ENCODE data around the gene COL4A5. TPM values are rescaled to one million over a fixed set of nuclear protein-coding genes. Genes with fewer than 3 reads are reported as not detected.
A peak's percentile ranks its signal among the peaks of the same experiment; 100 is the strongest.

The COL4A5 gene
- total and polyA plus RNA-seq, 8 donors, result 5.5 to 160 (median 48.5) TPM

GRCh38 chrX:108435261-108435660, 4.4 kb upstream of the COL4A5 start:
- 73 to 89% (median 84%) methylated on average over 5 of the region's 5 CpGs for WGBS, 5 donors
- DNase-seq, result no peak
- TF ChIP-seq POLR2AphosphoS5 (IDR thresholded peaks at IDR 0.05), result no peak
- no peak for TF ChIP-seq CTCF (IDR thresholded peaks at IDR 0.05)
- no peak for TF ChIP-seq POLR2A (IDR thresholded peaks at IDR 0.05)
- no peak for TF ChIP-seq EP300 (IDR thresholded peaks at IDR 0.05)
- peaks cover 0 to 19% (median 0%) of the 10 kb centered on the region in 3 donors for H3K27me3 ChIP-seq
- peak overlapping the region in 1 of 4 donors; percentile 55 for H3K4me3 ChIP-seq
- no peaks in the 10 kb centered on the region for H3K9me3 ChIP-seq
- no peaks in the 10 kb centered on the region for H3K36me3 ChIP-seq
- intact Hi-C loops (cut with DNase I; ENCODE audit: low total_unique reads), result no loop called here
- H3K27ac ChIP-seq, result no peak overlapping the region
- H3K4me1 ChIP-seq, result no peaks in the 10 kb centered on the region

DNA sequence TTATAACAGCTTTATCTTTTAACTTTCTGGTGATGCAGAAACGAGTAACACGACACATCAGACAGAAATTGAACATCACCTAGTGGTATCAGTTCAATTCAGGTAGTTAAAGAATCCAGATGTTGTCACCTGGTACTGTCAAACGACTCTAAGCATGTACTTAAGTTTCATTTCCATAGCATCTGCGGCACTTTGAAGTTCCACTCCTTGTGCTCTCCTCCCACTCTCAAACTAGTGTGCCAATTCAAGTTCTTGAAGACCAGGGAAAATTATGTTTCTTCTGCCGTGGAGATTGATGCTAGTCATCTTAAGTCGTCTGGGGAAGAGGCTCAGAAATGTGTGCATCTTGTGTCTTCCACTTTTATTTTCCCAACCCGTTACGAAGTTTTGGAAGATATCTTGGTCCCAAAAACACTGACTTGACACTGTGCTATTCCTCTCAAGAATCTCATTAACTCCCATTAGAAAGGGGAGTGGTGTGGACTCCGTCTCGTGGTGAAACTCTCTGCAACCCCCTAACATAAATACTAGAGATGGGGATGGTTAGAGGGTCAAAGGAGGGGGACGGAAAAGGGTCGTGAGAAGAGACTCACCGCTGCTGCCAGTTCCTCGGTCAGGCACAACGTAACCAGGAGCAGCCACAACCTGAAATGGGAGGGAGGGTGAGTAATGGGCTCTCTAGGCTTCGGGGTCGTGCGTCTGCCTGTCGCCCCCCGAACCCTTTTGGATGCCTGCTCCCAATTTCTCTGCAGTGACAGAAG, 2.1 kb upstream of the COL4A5 start:
- WGBS, 5 donors, result 14 to 31% (median 28%) methylated on average over 14 to 20 of the region's 20 CpGs
- Histone ChIP-seq H3K4me1 (no peaks in the 10 kb centered on the region), H3K27me3 (peaks cover 0 to 21% (median 0%) of the 10 kb centered on the region in 3 donors), H3K4me3 (peak overlapping the region; percentile 34 to 55 (median 41)), H3K27ac (no peak overlapping the region), H3K9me3 (no peaks in the 10 kb centered on the region), H3K36me3 (no peaks in the 10 kb centered on the region)
- intact Hi-C loops (cut with DNase I; ENCODE audit: low total_unique reads), result no loop called here
- TF ChIP-seq POLR2AphosphoS5 (IDR thresholded peaks at IDR 0.05) (no peak), POLR2A (IDR thresholded peaks at IDR 0.05) (no peak)
- DNase-seq, result peak in 1 of 2 donors; percentile 5

- Histone ChIP-seq H3K27me3 (peaks cover 0 to 21% (median 0%) of the 10 kb centered on the region in 3 donors), H3K9me3 (no peaks in the 10 kb centered on the region), H3K4me3 (peak within 1 kb of the TSS; percentile 46 to 57 (median 56)), H3K4me1 (no peaks in the 10 kb centered on the region), H3K36me3 (no peaks in the 10 kb centered on the region), H3K27ac (peak within 1 kb of the TSS in 3 of 5 donors; percentile 70 to 78 (median 71))
- 4 to 30% (median 14%) methylated on average over 7 to 16 of the region's 16 CpGs for WGBS, 5 donors
- no peak for TF ChIP-seq POLR2A (IDR thresholded peaks at IDR 0.05)
- TF ChIP-seq EP300 (IDR thresholded peaks at IDR 0.05), result no peak
- no peak for TF ChIP-seq POLR2AphosphoS5 (IDR thresholded peaks at IDR 0.05)
- TF ChIP-seq CTCF (IDR thresholded peaks at IDR 0.05), result no peak
- peak in 1 of 2 donors; percentile 42 for DNase-seq
- intact Hi-C loops (cut with DNase I; ENCODE audit: low total_unique reads), result no loop called here
Observed at GRCh38 chrX:108438110-108438623, 1.5 kb upstream of the COL4A5 start, which contains the start of gene COL4A6. COL4A6 (minus strand) TSS chrX:108438422; CDS start chrX:108438196, 226 bp downstream.

- peak overlapping the region; percentile 46 to 57 (median 56) for H3K4me3 ChIP-seq
- H3K27me3 ChIP-seq, result peaks cover 0 to 21% (median 0%) of the 10 kb centered on the region in 3 donors
- peak in 1 of 2 donors; percentile 44 for DNase-seq
- intact Hi-C loops (cut with DNase I; ENCODE audit: low total_unique reads), result no loop called here
- H3K4me1 ChIP-seq, result no peaks in the 10 kb centered on the region
- H3K36me3 ChIP-seq, result no peaks in the 10 kb centered on the region
- H3K27ac ChIP-seq, result peak overlapping the region; percentile 26 to 78 (median 71)
- TF ChIP-seq CTCF (IDR thresholded peaks at IDR 0.05) (no peak), POLR2AphosphoS5 (IDR thresholded peaks at IDR 0.05) (no peak), POLR2A (IDR thresholded peaks at IDR 0.05) (no peak), EP300 (IDR thresholded peaks at IDR 0.05) (no peak)
- 1 to 20% (median 4%) methylated on average over 22 to 25 of the region's 25 CpGs for WGBS, 5 donors
- peaks cover 0 to 8% (median 0%) of the 10 kb centered on the region in 4 donors for H3K9me3 ChIP-seq
Observed at GRCh38 chrX:108439961-108440696, 491 bp downstream of the COL4A5 start.

Measured in stomach (tissue), 9 donors.